ENCODE results near the gene IFNAR1.
"Not testable (repeated sequence)": the region's sequence is repeated elsewhere in the genome, so short reads cannot be mapped to it uniquely, and the experiment has no call there.

The IFNAR1 gene

DNA sequence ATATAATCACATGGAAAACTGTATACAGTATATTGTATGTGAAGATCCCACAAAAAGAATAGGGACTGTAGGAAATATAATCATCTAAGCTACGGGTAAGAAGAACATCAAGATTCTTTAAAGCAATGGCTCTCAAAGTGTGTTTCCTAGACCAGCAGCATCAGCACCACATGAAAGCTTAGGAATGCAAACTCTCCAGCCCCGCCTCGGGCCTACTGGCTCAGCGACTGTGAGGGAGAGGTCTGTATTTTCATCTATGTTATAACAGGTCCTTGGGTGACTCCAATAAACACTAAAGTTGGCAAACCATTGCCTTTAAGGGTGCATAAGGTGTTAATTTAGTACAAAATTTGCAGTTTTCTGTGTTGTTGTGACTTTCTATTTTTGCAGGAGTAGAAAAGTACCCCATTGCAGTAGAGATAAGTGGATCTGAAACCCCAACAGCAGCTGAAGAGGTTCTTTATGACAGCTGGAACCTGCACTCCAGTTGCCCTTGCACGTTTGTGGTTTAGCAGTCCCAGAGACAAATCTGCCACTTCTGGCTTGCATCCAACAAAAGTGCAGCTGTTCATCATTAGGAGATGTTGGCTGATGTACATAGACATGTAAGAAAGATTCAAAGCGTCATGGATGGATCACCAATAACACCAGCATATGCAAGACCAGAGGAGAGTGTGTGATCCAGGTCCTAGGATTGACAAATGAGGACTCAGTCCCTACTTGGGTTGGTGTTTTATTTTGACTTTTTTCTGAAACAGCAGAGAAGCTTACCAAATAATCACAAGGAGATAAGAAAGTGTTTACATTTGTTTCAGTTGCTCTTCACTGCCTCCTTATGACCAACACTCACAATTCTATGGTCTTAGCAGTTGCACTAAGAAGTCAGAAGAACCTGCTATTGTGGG is 15.9 kb upstream of the IFNAR1 start:
- peak; percentile 83 for DNase-seq

DNA sequence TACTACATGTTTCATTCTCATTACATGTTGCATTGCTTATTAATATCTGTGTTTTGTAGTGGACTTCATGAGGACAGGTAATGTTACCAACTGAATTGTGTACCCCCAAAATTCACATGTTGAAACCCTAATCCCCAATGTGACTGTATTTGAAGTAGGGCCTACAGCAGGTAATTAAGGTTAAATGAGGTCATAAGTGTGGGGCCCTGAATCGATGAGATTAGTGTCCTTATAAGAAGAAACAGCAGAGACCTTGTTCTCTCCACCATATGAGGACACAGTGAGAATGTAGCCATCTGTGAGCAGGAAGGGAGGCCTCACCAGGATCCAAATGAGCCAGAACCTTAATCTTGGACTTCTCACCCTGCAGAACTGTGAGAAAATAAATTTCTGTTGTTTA is 15.0 kb upstream of the IFNAR1 start:
- no peak for DNase-seq

- no peak for DNase-seq
These were observed 12.6 kb upstream of the IFNAR1 start for GRCh38 chr21:33312121-33312520.

DNA sequence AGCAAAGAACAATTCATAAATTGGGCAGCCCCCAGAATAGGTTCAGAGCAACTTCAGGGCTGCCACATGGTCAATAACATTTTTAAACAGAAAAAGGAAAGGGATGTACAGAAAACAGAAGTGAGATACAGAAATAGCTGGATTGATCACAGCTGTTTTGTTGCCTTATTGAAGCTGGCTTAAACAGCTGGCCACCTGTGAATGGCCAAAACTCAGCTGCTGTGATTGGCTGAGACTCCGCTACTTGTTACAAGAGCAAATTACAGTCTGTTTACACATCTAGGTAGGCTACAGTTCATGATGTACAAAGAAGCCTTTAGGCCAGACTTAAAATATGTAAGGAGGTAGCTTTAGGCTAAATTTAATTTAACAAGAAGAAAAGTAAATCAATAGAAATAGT is 11.6 kb upstream of the IFNAR1 start:
- DNase-seq: no peak

DNA sequence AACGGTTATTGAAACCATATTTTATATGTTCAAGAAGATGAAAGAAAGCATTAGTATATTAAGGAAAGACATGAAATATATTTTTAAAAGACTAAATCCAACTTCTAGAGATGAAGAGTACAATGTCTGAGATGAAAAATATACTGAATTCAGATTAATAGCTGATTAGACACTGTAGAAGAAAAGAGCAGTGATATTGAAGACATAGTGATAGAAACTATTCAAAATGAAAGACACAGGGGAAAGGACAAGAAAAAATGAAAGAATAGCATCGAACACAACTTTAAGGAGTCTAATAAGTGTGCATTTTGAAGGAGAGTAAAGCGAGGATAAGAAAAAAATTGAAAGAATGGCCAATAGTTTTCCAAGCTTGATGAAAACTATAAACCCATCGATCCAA is 11.2 kb upstream of the IFNAR1 start:
- no peak for DNase-seq

GRCh38 chr21:33314111-33314510 is 10.7 kb upstream of the IFNAR1 start:
- no peak for DNase-seq

- no peak for DNase-seq
These were observed 8.6 kb upstream of the IFNAR1 start for GRCh38 chr21:33315946-33316710.

DNA sequence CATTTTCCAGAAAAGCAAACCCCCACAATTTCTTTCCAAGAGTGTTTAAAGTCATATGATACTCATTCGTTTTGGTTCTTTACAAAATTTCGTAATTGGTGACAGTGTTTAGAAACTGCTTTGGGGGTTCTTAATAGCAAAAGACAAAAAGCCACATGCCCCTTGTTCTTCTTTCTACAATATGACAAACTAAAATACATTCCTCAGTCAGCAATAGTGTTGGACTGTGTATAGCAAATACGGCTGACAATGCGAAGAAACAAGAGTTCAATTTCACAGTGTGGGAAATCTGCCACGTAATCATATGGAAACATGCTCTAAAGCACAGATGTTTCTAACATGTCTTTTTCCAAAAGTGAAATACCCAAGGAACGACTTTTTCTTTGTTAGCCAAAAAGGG is 7.6 kb upstream of the IFNAR1 start:
- no peak for DNase-seq

DNA sequence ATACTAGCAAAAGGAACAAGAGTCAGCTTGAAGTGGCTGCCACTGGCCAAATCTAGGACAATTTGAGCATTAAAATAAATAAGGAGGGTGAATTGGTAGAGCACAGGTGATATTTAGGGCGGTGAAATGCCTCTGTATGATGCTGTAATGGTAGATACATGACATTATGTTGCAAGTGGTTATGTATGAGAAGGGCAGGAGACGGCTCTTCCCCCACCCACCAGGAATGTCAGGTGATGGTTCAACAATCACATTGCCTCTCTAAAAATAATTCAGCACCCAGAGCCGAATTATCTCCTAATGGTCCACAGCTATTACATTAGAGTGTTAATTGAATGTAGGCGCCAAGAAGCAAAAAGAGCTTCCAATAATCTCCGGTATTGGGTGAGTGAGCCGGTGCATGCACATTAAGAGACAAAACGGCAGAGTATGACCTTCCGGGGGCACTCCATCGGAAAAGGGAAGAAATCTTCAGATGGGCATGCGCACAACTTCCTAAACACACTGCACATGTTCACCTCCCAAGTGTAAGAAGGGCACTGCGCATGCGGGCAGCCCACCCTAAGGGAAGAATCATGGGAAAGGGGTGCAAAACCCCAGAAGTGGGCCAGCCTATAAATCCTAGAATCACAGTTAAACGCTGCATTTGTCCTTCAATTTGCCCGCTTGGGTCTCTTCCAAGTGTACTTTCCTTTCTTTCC is 6.8 kb upstream of the IFNAR1 start:
- DNase-seq: no peak

DNA sequence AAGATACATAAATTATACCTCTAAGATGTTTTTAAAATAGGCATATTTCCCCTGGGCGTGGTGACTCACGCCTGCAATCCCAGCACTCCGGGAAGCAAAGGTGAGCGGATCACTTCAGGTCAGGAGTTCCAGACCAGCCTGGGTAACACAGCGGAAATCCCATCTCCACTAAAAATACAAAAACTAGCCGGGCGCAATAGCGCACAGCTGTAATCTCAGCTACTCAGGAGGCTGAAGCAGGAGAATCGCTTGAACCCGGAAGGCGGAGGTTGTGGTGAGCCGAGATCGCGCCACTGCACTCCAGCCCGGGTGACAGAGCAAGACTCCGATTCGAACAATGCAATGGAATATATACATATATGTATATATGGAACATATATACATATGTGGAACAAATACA is 3.8 kb upstream of the IFNAR1 start:
- not testable (repeated sequence) for DNase-seq

DNA sequence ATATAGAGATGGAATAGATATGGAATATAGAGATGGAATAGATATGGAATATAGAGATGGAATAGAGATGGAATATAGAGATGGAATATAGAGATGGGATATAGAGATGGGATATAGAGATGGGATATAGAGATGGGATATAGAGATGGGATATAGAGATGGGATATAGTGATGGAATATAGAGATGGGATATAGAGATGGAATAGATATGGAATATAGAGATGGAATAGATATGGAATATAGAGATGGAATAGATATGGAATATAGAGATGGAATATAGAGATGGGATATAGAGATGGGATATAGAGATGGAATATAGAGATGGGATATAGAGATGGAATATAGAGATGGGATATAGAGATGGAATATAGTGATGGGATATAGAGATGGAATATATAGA is 1.2 kb upstream of the IFNAR1 start:
- not testable (repeated sequence) for DNase-seq

- peak; percentile 74 for DNase-seq
These were observed 675 bp downstream of the IFNAR1 start for GRCh38 chr21:33325222-33326067.

- DNase-seq: no peak
These were observed 2.6 kb downstream of the IFNAR1 start for GRCh38 chr21:33327326-33327725.

- DNase-seq: no peak
These were observed 3.1 kb downstream of the IFNAR1 start for GRCh38 chr21:33327792-33328433.

DNA sequence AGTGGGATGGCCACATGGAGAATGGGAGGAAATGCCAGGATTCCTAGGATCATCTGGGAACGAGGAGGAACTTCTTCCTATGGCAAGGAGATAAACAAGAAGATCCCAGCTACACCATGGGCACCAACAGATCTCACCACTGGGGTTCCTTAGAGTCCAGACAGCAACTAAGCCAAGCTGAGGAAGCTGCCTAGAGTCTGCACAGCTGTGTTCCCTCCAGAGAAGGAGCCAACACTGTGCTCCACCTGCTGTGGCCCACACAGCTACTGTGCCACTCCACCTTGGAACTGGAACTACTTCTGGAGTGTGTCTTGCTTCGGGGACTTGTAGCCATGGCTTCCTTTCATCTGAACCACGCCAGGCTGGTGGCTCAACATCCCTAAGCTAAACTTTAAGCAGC is 6.0 kb downstream of the IFNAR1 start:
- DNase-seq: no peak

DNA sequence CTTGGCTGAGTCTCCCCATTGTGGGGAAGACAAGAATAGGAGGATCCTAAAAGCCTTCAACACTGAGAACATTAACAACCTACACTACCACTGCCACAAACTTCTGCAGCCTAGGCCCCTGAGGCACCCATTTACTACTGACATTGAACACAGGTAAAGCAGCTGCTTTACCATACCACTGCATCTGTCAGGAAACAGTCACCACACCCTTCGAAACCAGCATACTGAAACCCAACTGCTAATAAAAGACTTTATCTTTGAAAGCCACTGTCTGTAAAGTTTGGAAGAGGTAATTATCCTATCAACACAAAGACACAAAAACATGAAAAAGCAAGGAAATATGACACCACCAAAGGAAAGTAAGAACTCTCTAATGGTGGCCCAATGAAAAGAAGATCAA is 7.4 kb downstream of the IFNAR1 start:
- DNase-seq: peak; percentile 85

DNA sequence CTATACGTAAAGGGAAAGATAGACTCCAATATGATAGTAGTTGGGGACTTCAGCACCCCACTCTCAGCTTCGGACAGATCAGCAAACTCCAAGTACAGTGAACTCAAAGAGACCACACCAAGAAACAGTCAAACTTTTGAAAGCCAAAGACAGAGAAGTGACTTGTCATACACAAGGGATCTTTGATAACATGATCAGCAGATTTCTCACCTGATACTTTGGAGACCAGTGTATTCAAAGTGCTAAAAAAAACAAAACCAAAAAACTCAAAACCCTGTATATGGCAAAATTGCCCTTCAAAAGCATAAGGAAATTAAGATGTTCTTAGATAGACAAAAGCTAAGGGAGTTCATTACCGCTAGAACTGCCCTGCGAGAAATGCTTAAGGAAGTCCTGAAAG is 9.4 kb downstream of the IFNAR1 start:
- no peak for DNase-seq

DNA sequence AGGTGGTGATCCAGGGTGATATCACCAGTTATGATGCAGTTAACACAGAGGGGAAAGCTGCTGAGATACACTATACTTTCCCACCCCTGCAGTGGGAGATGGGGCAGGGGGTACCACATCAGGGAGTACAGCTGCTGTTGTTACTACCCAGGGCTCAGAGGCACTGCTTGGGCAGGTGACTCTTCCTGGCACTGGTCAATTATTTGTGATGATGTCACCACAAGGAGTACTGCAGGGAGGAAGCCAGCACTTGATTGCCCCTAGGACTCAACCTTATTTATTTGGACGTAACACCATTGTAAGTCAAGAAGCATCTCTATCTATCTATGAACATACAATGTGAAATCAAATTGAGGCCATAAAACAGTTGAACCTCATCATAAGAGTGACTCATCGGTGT is 10.1 kb downstream of the IFNAR1 start:
- no peak for DNase-seq

GRCh38 chr21:33339135-33339534 is 14.4 kb downstream of the IFNAR1 start:
- DNase-seq: no peak

GRCh38 chr21:33339918-33340317 is 15.1 kb downstream of the IFNAR1 start:
- no peak for DNase-seq

DNA sequence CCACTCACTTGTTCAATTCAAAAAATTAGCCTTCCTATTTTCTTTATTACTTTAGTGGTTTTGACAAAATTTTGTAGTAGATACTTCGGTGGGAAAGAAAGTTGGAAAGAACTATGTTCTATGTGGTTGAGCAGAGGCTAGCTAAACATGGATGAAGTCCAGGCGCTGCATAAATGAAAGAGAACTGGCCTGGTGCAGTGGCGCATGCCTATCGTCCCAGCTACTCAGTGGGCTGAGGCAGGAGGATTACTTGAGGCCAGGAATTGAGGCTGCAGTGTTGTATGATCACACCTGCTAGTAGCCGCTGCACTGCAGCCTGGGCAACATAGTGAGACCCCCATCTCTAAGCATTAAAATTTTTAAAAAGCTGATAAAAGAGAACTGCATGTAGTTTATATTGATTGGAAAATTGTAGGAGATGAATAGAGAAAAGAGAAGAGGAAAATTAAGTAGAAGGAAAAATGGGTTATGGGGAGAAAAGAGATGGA is 21.0 kb downstream of the IFNAR1 start:
- no peak for DNase-seq

GRCh38 chr21:33348706-33349105 is 23.9 kb downstream of the IFNAR1 start:
- no peak for DNase-seq
